RWPE1 (cell line): ENCODE data around the gene IFITM5.

ENCODE experiments used
- CTCF ChIA-PET: fragments of 350-600 bp; sonication (Branson Sonifier 250); formaldehyde crosslinking; extraction: SDS; loops from one replicate; lab custom pipeline; 2021; lab: Yijun Ruan, JAX
- POLR2A ChIA-PET: fragments of 400-600 bp; formaldehyde crosslinking; extraction: SDS; loops from one replicate; lab custom pipeline; 2020; ENCODE audit warnings: antibody characterized with exemption; ENCODE audit not compliant: low non-redundant PET; lab: Yijun Ruan, JAX
- DNase-seq: peaks from one replicate; pipeline ENCODE4 v3.0.0; 2012; ENCODE audit warnings: low spot score
- H3K27ac ChIP-seq: fragments of 450-650 bp; 2 replicates; pipeline ENCODE4 v1.5.1; 2017
- TF ChIP-seq, protein P1 (sequence below): fragments of 450-650 bp; conservative IDR thresholded peaks from 2 replicates; pipeline ENCODE4 v1.5.1; 2017; ENCODE audit warnings: low read depth, mild to moderate bottlenecking

Gene IFITM5

DNA sequence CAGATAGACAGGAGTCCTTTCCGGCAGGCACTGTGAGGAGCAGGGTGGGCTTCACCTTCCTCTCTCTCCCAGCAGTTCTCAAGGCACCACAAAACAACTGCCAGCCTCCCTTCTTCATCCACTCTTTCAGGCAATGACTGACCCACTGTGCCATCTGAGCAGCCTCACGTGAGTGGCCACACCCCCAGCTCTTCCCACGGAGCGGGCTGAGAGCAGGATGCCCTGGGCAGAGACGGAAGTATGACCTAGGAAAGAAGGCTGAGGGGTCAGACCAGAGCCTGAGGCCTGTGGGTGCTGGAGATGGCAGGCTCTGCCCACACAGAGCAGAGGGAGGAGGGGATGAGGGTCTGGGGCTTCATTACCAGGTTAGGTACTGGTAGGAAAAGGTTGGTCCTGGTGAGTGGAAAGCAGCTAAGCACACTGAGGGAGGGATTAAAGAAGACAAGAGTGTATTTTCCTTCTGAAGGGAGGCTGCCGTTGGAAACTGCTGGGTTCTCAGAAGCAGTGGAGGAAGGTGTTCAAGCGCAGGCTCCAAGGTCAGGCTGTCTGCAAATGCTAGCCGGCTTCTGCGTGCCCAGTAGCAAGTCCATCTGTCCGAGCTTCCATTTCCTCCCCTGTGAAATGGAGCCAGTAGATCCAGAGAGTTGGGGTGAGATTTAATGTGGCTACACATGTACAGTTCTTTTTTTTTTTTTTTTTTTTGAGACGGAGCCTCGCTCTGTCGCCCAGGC is 16.5 kb downstream of the IFITM5 start:
- no peak for DNase-seq
- TF ChIP-seq, protein P1, sequence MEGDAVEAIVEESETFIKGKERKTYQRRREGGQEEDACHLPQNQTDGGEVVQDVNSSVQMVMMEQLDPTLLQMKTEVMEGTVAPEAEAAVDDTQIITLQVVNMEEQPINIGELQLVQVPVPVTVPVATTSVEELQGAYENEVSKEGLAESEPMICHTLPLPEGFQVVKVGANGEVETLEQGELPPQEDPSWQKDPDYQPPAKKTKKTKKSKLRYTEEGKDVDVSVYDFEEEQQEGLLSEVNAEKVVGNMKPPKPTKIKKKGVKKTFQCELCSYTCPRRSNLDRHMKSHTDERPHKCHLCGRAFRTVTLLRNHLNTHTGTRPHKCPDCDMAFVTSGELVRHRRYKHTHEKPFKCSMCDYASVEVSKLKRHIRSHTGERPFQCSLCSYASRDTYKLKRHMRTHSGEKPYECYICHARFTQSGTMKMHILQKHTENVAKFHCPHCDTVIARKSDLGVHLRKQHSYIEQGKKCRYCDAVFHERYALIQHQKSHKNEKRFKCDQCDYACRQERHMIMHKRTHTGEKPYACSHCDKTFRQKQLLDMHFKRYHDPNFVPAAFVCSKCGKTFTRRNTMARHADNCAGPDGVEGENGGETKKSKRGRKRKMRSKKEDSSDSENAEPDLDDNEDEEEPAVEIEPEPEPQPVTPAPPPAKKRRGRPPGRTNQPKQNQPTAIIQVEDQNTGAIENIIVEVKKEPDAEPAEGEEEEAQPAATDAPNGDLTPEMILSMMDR, result no peak
- ChIA-PET CTCF (interaction anchor here (0.6 to 1.2 kb wide), 3 partner anchors 18 to 57 kb away, joined by 3 to 4 read pairs (median 3); no protein-coding TSS in a partner anchor), POLR2A (interaction anchor here (0.7 kb wide), 1 partner anchor 75 kb away, joined by 4 read pairs; the partner anchor contains the start of genes BET1L and RIC8A)
- H3K27ac ChIP-seq, result no peak overlapping the region

- CTCF ChIA-PET, result interaction anchor here (0.6 to 1.2 kb wide), 2 partner anchors 19 to 58 kb away, joined by 3 to 4 read pairs; no protein-coding TSS in a partner anchor
- POLR2A ChIA-PET, result no interaction called here
- DNase-seq, result no peak
- TF ChIP-seq, protein P1, result no peak
- no peak overlapping the region for H3K27ac ChIP-seq
Observed at GRCh38 chr11:282171-282570, 17.2 kb downstream of the IFITM5 start.

DNA sequence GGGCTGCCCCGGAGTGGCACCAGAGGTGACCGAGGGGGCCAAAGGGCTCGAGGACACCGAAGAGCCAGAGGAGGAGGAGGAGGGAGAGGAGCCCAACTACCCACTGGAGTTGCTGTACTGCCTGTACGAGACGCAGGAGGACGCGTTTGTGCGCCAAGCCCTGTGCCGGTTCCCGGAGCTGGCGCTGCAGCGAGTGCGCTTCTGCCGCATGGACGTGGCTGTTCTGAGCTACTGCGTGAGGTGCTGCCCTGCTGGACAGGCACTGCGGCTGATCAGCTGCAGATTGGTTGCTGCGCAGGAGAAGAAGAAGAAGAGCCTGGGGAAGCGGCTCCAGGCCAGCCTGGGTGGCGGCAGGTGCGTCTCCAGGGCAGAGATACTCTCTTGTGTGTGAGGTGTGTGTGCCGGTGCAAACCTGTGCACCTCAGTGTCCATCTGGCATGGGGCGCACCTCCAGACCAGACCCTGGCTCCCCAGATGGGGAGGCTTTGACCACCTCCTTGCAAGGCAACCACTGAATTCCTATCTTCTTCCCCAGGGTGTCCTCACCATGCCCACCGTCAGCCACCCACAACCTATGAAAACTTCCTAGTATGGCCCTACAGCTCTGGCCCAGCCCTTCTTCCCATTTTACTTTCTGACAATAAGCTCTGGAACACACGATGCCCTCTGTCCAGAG is 17.7 kb downstream of the IFITM5 start:
- H3K27ac ChIP-seq, result no peak overlapping the region
- ChIA-PET CTCF (interaction anchor here (0.6 to 1.2 kb wide), 2 partner anchors 19 to 58 kb away, joined by 3 to 4 read pairs; no protein-coding TSS in a partner anchor), POLR2A (no interaction called here)
- TF ChIP-seq, protein P1, result no peak
- DNase-seq, result no peak

DNA sequence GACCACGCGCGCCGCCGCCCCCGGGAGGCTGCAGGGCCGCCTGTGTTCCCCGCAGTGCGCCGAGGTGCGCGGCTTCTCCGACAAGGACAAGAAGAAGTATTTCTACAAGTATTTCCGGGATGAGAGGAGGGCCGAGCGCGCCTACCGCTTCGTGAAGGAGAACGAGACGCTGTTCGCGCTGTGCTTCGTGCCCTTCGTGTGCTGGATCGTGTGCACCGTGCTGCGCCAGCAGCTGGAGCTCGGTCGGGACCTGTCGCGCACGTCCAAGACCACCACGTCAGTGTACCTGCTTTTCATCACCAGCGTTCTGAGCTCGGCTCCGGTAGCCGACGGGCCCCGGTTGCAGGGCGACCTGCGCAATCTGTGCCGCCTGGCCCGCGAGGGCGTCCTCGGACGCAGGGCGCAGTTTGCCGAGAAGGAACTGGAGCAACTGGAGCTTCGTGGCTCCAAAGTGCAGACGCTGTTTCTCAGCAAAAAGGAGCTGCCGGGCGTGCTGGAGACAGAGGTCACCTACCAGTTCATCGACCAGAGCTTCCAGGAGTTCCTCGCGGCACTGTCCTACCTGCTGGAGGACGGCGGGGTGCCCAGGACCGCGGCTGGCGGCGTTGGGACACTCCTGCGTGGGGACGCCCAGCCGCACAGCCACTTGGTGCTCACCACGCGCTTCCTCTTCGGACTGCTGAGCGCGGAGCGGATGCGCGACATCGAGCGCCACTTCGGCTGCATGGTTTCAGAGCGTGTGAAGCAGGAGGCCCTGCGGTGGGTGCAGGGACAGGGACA is 18.4 kb downstream of the IFITM5 start:
- POLR2A ChIA-PET, result interaction anchor here (0.7 kb wide), 1 partner anchor 82 kb away, joined by 8 read pairs; no protein-coding TSS in a partner anchor
- no peak overlapping the region for H3K27ac ChIP-seq
- DNase-seq, result no peak
- TF ChIP-seq, protein P1, result no peak
- CTCF ChIA-PET, result interaction anchor here (0.8 kb wide), 1 partner anchor 13 kb away, joined by 3 read pairs; no protein-coding TSS in a partner anchor

DNA sequence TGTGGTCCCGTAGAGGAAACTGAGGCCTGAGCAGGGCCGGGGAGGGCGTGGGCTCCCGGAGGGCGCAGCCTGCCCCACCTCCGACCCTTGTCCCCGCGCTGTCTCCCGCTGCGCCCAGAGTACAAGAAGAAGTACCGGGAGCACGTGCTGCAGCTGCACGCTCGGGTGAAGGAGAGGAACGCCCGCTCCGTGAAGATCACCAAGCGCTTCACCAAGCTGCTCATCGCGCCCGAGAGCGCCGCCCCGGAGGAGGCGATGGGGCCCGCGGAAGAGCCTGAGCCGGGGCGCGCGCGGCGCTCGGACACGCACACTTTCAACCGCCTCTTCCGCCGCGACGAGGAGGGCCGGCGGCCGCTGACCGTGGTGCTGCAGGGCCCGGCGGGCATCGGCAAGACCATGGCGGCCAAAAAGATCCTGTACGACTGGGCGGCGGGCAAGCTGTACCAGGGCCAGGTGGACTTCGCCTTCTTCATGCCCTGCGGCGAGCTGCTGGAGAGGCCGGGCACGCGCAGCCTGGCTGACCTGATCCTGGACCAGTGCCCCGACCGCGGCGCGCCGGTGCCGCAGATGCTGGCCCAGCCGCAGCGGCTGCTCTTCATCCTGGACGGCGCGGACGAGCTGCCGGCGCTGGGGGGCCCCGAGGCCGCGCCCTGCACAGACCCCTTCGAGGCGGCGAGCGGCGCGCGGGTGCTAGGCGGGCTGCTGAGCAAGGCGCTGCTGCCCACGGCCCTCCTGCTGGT is 19.2 kb downstream of the IFITM5 start:
- TF ChIP-seq, protein P1, result no peak
- ChIA-PET POLR2A (interaction anchor here (0.7 kb wide), 1 partner anchor 82 kb away, joined by 8 read pairs; no protein-coding TSS in a partner anchor), CTCF (interaction anchor here (0.5 to 0.8 kb wide), 2 partner anchors 13 to 15 kb away, joined by 3 to 5 read pairs; no protein-coding TSS in a partner anchor)
- H3K27ac ChIP-seq, result no peak overlapping the region
- DNase-seq, result no peak
